Medulla oblongata (tissue), 1 donor: Measurements from ENCODE around the gene TERT.
"Not testable (repeated sequence)": the region's sequence is repeated elsewhere in the genome, so short reads cannot be mapped to it uniquely, and the experiment has no call there.

Experiments
- DNase-seq: peaks from one replicate; pipeline ENCODE4 v3.0.0-alpha.2; 2015; ENCODE audit errors: extremely low spot score

TERT gene

DNA sequence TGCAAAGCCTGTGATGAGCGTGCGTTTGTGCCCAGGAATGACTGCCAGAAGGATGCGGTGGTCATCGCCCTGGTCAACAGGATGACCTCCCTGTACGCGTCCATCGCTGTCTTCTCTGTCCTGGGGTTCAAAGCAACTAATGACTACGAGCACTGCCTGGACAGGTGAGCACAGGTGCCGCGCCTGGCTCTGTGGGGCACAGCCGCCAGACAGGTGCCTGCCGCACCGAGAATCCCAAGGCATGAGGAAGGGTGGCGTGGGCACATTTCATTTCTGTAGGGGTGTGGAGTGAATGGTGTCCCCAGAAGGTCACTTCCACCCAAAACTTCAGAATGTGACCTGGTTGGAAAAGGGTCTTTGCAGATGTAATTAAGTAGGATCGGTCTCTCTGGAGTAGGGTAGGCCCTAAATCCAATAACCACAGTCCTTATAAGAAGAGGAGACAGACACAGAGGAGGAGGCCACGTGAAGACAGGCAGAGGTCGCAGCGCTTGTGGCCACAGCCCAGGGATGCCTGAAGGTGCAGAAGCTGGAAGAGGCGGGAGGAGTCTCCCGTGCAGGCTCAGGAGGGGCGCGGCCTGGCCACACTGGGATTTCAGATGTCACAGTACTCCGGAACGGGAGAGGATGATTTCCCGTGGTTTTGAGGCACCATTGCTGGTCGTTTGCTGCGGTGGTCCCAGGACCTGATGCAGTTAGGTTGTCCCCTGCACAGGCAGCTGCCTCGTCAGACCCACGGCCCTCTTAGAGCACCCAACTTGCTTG lies 54.2 kb downstream of the TERT start:
- no peak for DNase-seq

- no peak for DNase-seq
Observed at GRCh38 chr5:1239505-1240251, 55.2 kb downstream of the TERT start.

GRCh38 chr5:1235838-1236237 lies 59.0 kb downstream of the TERT start:
- DNase-seq: no peak

DNA sequence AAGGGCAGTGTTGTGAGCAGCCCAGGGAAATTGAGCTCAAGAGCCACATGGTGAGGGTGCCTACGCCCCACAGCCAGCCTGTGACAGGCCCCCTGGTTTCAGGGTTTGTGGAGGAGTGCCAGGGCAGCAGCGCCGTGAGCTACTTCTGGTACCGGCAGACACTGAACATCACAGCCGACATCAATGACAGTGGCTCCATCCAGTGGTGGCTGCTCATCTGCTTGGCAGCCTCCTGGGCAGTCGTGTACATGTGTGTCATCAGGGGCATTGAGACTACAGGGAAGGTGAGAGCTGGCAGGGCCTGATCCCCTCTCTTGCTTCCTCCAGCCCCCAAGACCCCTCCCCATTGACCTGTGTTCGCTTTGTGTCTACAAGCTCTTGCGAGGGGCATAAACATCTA lies 59.5 kb downstream of the TERT start:
- DNase-seq: no peak

DNA sequence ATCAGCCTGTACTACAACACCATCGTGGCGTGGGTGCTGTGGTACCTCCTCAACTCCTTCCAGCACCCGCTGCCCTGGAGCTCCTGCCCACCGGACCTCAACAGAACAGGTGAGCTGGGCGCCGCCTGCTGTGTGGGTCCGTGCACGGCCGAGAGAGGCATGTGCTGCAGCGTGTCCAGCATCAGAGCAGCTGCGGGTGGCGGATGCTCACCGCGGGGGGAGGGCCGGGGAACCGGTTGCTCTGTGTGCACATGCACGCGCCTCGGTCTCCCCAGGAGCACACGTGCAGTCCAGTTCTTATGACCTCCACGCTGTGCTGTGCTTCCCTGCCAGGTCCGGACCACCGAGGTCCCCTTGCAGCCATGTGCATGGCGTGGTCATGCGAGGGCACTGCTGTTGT lies 62.1 kb downstream of the TERT start:
- DNase-seq: no peak

DNA sequence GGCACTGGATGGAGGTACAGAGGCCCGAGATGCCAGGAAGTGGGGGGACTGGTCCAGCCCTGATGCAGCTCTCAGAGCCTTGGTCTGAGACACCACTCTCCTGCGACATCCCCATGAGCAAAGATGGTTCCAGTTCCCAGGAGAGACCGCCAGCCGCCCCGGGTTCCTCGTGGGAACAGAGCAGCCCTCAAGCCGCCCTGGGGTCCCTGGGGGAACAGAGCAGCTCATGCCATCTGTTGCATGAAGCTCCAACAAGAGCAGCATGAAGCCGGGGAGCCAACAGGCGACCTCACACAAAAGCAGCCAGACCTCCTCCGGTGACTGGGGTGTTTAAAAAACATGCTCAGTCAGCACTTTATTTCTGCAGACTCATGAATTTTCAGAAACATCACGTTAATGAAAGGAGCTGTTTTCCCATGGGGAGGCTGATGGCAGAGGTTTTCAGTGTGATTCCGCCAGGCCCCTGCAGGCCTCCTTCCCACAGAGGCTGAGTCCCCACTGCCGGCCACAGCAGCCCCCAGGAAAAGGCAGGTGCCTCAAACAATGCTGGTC lies 63.4 kb downstream of the TERT start:
- no peak for DNase-seq

DNA sequence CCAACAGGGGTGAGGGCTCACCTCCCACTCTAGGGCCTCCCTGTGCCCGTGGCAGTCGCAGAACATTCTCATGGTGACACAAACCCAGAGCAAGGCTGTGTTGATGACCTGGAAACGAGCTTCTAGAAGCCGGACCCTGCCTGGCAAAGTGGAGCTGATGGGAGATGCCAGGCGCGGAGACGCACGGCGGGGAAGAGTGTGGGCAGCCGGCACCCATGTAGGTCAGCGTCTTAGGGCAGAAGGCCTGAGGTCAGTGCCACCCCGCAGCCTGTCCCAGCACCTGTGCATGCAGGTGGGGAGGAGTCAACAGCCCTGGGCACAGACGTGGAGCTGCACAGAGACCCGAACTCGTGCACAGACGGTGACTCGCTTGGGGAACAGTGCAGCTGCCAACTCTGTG lies 64.3 kb downstream of the TERT start:
- no peak for DNase-seq

- DNase-seq: no peak
Observed at GRCh38 chr5:1229822-1230221, 65.0 kb downstream of the TERT start.

DNA sequence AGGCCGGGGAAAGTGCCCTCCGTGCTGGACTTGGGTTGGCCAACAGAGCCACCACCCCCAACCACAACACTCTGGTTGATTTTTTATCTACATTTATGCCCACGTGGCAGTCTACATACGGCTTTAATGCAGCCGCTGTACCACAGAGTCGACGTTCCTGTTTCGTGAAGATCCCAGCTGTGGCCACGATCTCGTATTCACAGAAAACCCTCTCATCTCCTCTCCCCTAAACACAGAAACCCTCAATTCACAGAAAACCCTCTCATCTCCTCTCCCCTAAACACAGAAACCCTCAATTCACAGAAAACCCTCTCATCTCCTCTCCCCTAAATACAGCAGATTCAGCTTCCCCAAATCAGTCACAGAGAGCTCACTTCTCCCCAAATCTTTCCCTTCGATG lies 65.8 kb downstream of the TERT start:
- not testable (repeated sequence) for DNase-seq

GRCh38 chr5:1228120-1228519 lies 66.7 kb downstream of the TERT start:
- no peak for DNase-seq

DNA sequence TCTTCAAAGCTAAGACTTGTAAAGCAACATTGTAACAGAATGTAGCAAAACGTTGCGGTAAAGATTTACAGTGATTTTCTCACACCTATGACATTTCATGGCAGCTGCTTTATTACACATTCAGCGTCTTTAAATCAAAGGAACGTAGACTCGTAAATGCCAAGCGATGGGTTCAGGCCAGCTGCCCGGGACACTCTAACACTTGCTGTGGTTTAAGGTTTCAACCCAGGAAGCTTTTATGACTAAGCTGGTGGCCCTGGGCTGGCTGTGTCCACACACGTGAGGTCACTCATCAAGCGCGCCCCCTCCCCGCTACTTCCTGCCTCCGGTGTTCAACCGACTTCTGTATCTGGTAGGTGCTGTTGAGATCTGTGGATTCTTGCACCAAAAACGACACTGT lies 67.2 kb downstream of the TERT start:
- DNase-seq: no peak

DNA sequence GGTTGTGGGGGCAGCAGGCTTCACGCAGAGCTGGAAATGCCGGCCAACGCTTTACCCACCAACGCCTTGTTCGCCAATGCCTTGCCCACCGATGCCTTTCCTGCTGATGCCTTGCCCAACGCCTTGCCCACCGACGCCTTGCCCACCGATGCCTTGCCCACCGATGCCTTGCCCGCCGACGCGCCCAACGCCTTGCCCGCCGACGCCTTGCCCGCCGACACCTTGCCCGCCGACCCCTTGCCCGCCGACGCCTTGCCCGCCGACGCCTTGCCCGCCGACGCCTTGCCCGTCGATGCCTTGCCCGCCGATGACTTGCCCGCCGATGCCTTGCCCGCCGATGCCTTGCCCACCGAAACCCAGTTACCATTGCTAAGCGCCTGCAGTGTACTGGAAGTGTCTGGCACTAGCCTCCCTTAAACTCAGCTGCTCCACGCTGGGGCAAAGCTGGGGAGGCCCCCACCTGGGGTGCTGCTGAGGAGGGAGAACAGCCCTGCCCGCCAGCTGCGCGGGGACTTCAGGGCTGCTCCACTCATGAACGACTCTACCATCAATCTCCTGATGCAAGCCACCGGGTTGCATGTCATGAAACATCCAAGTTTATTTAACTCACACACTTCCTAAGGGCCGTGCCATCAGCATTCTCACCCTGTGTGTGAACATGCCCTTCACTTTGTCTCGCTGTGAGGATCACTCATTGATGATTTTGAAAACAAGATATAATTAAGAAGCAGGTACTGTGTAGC lies 67.9 kb downstream of the TERT start:
- DNase-seq: no peak

DNA sequence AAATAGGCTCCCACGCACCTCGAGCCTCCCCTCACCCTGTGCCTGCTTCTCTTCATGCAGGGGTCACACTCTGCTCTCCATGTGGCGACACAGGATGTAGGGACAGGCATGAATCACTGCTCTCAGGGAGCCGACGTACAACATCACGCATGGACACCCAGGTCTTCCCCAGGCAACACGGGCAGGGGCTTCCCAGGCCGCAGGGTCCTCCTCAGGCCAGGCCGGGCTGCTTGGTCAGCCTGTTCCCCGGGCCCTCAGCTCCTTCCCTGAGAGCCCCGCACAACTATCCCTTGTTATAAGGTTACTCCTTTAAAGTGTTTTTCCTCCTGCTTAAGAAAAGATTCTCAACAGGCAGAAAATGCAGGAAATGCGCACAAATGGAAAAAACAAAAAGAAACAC lies 68.6 kb downstream of the TERT start:
- DNase-seq: no peak

DNA sequence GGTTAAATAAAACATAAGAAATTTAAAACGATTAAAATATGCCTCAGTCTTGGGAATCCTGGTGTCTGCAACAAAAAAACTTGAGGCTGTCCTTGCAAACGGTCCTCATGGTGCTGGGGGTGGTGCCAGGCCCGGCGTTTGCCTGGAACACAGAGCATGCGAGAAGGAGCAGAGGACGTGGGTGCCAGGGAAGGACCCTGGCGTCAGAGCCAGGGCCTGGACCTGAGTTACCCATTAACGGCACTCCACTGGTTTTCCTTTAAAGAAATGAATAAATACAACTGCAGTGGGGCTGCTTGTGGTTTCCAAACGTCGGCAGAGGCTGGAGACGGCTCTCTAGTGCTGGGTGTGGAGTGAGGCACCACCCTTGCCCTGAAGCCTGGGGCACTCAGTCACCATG lies 69.8 kb downstream of the TERT start, which contains the start of gene SLC6A18:
SLC6A18 (plus strand) TSS at position 301 of the 400 bp plus-strand sequence; CDS start at position 398, 97 bp downstream.
- DNase-seq: no peak

DNA sequence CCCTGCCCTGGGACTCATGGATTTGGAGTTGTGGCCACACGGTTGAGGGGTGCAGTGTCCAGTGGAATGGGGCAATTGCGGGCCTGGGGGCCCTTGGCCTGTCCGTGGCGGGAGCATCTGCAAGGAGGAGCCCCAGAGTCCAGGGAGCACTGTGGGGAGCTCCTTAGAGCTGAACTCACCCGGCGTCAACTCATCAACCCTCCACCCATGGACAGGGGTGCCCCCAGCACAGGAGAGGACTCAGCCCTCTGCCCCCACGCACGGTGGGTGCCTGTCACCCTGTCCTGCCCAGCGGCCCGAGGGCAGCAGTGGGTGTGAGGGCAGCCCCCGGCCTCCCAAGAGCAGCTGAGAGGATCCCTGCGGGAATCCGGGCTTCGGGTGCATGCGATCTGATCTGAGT lies 70.2 kb downstream of the TERT start:
- no peak for DNase-seq

DNA sequence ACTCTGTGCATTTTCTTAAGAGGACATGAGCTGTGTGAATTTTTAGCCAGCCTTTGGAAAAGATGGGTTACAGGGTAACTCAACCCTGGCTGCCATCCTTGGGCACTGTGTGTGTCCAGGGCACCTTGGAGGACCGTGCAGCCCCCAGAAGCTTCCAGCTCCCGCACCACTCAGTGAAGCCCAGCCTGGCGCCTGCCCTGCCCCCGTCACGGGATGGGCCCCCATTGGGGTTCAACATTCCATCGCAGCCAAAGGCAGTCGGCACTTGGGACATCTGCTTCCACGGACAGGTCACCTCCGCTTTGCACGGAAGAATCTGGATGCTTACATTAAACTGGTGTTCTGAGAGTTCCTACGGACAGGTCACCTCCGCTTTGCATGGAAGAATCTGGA lies 71.6 kb downstream of the TERT start:
- no peak for DNase-seq

DNA sequence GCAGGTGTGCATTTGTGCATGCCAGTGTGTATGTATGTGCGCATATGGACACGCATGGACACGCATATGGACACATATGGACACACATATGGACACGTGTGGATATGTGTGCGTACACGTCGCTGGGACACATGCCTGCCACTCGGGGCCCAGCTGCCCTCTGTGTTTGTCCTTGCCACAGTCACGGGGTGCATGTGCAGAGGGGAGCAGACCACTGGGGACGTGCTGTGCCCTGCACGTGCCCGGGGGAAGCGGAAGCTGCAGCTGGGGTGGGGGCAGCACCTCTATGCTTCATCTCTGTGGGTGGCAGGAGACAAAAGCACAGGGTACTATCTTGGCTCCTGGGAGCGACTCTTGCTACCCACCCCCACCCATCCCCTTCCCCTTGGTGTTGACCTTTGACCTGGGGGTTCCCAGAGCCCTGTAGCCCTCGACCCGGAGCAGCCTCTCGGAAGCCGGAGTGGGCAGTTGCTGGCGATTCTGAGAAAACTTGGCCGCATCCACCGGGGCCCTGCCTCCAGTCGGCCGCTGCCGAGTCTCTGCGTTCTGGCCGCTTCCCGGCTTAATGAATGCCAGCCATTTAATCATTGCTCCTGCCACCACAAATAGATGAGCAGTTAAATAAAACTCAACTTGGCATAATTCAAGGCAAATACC lies 72.1 kb downstream of the TERT start:
- DNase-seq: no peak

- DNase-seq: no peak
Observed at GRCh38 chr5:1222147-1222546, 72.7 kb downstream of the TERT start.

GRCh38 chr5:1221721-1222120 lies 73.1 kb downstream of the TERT start:
- no peak for DNase-seq

GRCh38 chr5:1220831-1221230 lies 74.0 kb downstream of the TERT start:
- DNase-seq: no peak

DNA sequence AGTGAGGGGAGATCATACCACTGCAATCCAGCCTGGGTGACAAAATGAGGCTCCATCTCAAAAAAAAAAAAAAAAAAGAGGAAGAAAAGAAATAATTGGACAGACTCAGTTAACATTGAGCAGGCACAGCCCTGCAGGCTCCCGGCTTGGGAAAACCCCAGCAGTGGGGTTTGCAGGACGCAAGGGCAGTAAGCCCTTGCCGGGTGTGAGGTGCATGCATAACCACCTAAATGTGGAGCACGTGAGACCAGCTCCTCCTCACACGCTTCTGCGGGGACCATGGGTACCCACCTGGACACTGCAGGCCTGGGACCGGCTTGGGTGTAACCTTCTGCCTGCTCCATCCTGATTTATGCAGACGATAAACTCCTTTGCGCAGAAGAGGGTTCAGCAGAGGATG lies 74.5 kb downstream of the TERT start:
- DNase-seq: no peak

- no peak for DNase-seq
Observed at GRCh38 chr5:1219768-1220100, 75.1 kb downstream of the TERT start.
